Ectodermal cell (in vitro differentiated cells): Measurements from ENCODE around the gene TESMIN. TPM values are rescaled to one million over a fixed set of nuclear protein-coding genes. Genes with fewer than 3 reads are reported as not detected.
A peak's percentile ranks its signal among the peaks of the same experiment; 100 is the strongest.

ENCODE experiments used
- H3K27ac ChIP-seq: 2 replicates; pipeline ENCODE4 v1.7.0; 2013; ENCODE audit warnings: mild to moderate bottlenecking, low read depth, low read length; ENCODE audit not compliant: insufficient read depth, poor library complexity, severe bottlenecking
- H3K27me3 ChIP-seq: 2 replicates; pipeline ENCODE4 v1.7.0; 2013; ENCODE audit warnings: mild to moderate bottlenecking, low read length; ENCODE audit not compliant: insufficient read depth, control insufficient read depth, poor library complexity, severe bottlenecking
- H3K36me3 ChIP-seq: one replicate; pipeline ENCODE4 v1.7.0; 2013; ENCODE audit warnings: low read length; ENCODE audit not compliant: control insufficient read depth, insufficient read depth
- H3K4me1 ChIP-seq: one replicate; pipeline ENCODE4 v1.7.0; 2013; ENCODE audit warnings: low read length; ENCODE audit not compliant: control insufficient read depth, insufficient read depth
- H3K4me3 ChIP-seq: 2 replicates; pipeline ENCODE4 v1.7.0; 2013; ENCODE audit warnings: low read depth, low read length, control low read depth; ENCODE audit not compliant: insufficient read depth
- H3K9me3 ChIP-seq: 2 replicates; pipeline ENCODE4 v1.7.0; 2013; ENCODE audit warnings: mild to moderate bottlenecking, low read length, moderate library complexity; ENCODE audit not compliant: control insufficient read depth
- WGBS, 2 experiments: methylation state at CpG; one replicate each; pipeline ENCODE4 v1.1.7; 2013; ENCODE audit warnings: missing lambda C conversion rate in 2 of 2; 5-methylcytosine and 5-hydroxymethylcytosine counted together
- polyA plus RNA-seq, 4 experiments: library from polyadenylated mRNA; stranded (reverse); fragments of 50-300 nt; gene quantifications; one replicate each; pipeline ENCODE4 v1.2.3, GENCODE V29; 2013

Gene TESMIN, protein sequence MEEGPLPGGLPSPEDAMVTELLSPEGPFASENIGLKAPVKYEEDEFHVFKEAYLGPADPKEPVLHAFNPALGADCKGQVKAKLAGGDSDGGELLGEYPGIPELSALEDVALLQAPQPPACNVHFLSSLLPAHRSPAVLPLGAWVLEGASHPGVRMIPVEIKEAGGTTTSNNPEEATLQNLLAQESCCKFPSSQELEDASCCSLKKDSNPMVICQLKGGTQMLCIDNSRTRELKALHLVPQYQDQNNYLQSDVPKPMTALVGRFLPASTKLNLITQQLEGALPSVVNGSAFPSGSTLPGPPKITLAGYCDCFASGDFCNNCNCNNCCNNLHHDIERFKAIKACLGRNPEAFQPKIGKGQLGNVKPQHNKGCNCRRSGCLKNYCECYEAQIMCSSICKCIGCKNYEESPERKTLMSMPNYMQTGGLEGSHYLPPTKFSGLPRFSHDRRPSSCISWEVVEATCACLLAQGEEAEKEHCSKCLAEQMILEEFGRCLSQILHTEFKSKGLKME
- 6.2 TPM for polyA plus RNA-seq (2013, experiment 1 of 4)
- polyA plus RNA-seq (2013, experiment 2 of 4), result 4.8 TPM
- polyA plus RNA-seq (2013, experiment 3 of 4), result 7.0 TPM
- polyA plus RNA-seq (2013, experiment 4 of 4), result 8.0 TPM

DNA sequence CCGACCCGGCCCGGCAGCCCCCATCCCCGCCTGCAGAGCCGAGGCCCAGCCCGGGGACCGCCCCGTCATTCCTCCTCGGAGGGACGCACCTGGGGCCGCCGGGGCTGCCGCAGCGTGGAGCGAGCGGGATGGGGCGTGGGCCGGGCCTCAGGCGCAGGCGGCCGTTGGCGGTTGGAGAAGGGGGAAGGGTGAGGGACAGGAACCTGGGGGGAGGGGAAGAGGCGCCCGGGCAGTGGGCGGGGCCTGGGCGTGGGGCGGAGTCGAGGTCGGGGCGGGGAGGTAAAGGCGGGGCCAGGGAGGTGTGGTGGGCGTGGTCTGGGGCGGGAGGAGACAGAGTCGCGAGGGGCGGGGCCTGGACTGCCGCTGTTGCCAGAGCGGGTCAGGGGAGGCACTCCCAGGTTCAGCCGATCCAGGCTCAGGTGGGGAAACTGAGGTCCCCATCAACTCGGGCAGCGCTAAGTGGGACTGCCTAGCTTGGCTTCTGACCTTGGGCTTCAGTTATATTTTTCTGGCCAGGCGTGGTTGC lies at the start of gene TESMIN:
Gene TESMIN, minus strand, starts transcription at position 190 of the 526 bp plus-strand sequence. CDS start 860 bp downstream, outside the sequence.
- no peak within 1 kb of the TSS for H3K27ac ChIP-seq
- H3K4me1 ChIP-seq, result peaks cover 7% of the 10 kb centered on the region
- peaks cover 15% of the 10 kb centered on the region for H3K27me3 ChIP-seq
- H3K4me3 ChIP-seq, result peak within 1 kb of the TSS; percentile 46
- WGBS, 2 experiments, result 4% methylated on average over 42 of the region's 42 CpGs
- H3K9me3 ChIP-seq, result no peaks in the 10 kb centered on the region
- H3K36me3 ChIP-seq, result no peaks in the 10 kb centered on the region

DNA sequence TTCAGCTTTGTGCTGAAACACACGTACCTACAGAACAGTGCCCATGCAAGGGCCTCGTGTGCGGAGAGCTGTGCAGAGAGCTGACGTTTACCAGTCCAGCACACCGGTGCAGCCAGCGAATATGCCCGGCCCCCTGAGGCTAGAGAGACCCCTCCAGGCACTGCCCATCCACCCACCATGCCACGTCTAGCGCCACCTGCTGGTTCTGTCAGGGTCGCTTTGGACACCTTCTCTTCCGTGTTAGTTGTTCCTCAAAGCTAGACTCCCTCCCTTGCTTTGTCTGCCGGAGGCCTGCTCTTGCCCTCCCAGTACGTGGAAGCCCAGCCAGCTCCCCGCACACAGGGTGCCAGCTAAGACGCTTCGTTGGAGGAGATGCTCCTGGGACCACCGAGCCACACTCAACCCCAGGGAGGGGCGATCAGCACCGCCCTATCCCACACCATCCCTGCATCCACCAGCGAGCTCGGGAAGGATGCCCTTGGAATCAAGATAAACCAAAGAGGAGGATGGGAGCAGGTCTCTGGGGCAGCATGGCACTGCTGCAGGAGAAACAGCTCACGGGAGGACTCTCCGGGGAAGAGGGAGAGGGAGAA lies 47.0 kb upstream of the TESMIN start:
- Histone ChIP-seq H3K36me3 (no peaks in the 10 kb centered on the region), H3K4me1 (no peaks in the 10 kb centered on the region), H3K27me3 (no peaks in the 10 kb centered on the region), H3K4me3 (no peak overlapping the region), H3K27ac (no peak overlapping the region), H3K9me3 (no peaks in the 10 kb centered on the region)
- WGBS, 2 experiments, result 67 to 69% methylated on average over 23 of the region's 23 CpGs

DNA sequence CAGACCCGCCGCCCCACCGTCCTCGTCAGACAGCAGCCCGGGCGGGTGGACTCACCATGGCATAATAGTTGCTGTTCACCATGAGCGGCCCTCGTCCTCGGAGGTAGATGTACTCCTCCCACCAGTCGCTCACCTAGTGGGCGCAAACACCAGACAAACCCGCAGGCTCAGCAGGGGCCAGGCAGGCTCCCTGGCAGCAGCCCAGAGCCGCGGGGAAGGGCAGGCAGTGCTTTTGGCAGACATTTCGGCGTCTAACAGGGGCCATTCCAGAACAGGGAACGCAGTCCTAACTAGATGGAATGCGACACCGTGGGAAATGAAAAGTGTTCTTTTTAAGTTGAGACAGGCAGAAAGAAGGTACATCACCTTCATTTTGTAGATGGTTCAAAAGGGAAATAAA lies 45.5 kb upstream of the TESMIN start:
- H3K4me3 ChIP-seq, result no peak overlapping the region
- 91% methylated on average over 19 of the region's 19 CpGs for WGBS, 2 experiments

DNA sequence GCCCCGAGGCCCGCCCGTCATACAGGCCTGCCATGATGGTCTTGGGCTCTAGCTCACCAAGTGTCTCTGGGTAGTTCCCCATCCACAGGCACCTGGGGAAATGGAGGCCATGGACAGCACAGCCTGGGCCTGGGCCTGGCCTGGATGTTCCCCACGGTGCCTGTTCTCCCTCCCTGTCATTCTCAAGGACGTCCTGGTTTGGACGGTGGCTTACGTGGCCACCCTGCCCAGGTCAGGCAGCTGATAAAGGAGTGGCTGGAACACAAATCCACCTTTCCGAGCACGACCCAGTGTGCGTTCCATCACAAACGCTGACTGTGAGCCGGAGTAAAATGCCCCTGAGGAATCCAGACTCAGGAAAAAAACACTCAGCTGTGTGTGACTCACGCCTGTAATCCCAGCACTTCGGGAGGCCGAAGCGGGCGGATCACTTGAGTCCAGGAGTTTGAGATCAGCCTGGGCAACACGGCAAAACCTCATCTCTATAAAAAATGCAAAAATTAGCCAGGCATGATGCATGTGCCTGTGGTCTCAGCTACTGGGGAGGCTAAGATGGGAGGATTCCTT lies 41.2 kb upstream of the TESMIN start:
- no peak overlapping the region for H3K27ac ChIP-seq
- 93 to 96% methylated on average over 18 of the region's 18 CpGs for WGBS, 2 experiments
- H3K9me3 ChIP-seq, result no peaks in the 10 kb centered on the region
- H3K36me3 ChIP-seq, result no peaks in the 10 kb centered on the region
- no peaks in the 10 kb centered on the region for H3K4me1 ChIP-seq
- H3K27me3 ChIP-seq, result no peaks in the 10 kb centered on the region
- H3K4me3 ChIP-seq, result no peak overlapping the region

More for the DNA sequence above, 45.5 kb upstream of the TESMIN start:
- no peaks in the 10 kb centered on the region for H3K4me1 ChIP-seq
- no peaks in the 10 kb centered on the region for H3K27me3 ChIP-seq
- H3K36me3 ChIP-seq, result no peaks in the 10 kb centered on the region
- H3K27ac ChIP-seq, result no peak overlapping the region
- H3K9me3 ChIP-seq, result no peaks in the 10 kb centered on the region

DNA sequence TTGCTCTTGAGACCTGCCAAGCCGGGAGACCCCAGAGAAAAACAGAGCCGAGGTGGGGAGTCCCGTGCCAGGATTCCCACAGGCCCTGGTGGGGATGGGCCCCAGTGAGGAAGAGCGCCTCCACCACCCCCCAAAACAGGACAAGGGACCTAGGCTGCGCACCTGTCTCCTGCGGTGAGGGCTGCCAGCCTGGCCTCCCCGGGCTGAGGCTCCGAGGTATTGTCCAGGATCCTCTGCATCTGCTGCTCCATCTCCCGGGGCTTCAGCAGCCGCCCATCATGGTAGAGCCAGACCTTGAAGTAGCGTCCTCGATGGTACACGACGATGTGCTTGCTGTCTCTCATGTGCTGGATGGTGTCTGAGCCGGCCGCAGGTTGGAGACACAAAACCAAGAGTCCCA lies 33.3 kb upstream of the TESMIN start:
- 94 to 95% methylated on average over 16 of the region's 16 CpGs for WGBS, 2 experiments
- Histone ChIP-seq H3K27ac (no peak overlapping the region), H3K4me3 (no peak overlapping the region), H3K4me1 (no peaks in the 10 kb centered on the region), H3K27me3 (no peaks in the 10 kb centered on the region), H3K9me3 (no peaks in the 10 kb centered on the region), H3K36me3 (no peaks in the 10 kb centered on the region)

DNA sequence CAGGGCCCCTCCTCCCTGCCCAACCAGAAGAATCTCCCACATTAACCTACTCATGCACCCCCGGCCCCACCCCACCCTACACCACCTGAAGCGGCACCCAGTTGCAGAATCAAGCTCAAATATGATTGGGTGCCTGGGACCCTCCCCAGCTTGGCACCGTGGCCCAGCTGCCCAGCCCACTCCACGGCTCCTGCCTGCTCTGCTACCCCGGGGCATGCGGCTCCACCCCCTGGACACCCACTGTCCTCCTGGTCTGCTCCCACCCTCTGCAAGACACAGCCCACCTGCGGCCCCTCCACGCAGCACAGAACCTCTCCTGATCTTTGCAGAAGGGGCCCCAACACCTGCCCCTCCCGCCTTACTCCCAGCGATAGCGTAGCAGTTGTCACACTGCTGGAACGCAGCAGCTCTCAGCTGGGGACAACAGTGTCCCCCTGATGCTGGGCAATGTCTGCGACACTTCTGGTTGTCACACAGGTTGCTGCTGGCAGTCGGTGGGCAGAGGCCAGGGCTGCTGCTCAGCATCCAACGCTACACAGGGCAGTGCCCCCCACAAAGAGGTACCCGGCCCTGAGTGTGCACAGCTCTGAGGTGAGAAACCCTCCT lies 32.0 kb upstream of the TESMIN start:
- no peaks in the 10 kb centered on the region for H3K9me3 ChIP-seq
- 93% methylated on average over 16 of the region's 16 CpGs for WGBS, 2 experiments
- H3K4me3 ChIP-seq, result no peak overlapping the region
- H3K36me3 ChIP-seq, result no peaks in the 10 kb centered on the region
- no peak overlapping the region for H3K27ac ChIP-seq
- no peaks in the 10 kb centered on the region for H3K4me1 ChIP-seq
- no peaks in the 10 kb centered on the region for H3K27me3 ChIP-seq

DNA sequence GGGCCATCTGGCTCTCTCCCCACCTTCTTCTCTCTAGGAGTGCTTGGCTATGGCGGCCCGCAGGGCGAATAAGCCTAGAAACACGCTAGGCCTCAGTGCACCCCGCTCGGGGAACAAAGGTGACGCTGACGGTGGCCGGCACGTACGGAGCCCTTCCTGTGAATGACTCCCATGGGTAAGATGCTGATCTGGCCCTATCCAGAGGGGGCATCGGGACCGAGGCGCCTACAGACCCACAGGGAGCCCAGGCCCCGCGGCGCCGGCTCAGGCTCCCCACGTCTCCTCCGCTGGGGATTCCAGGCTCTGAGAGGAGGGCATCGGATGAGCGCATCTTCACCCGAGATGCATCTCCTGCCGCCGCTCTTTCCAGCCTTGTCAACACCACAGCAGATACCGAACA lies 31.4 kb upstream of the TESMIN start:
- 95% methylated on average over 26 of the region's 26 CpGs for WGBS, 2 experiments
- Histone ChIP-seq H3K9me3 (no peaks in the 10 kb centered on the region), H3K4me3 (no peak overlapping the region), H3K4me1 (no peaks in the 10 kb centered on the region), H3K27me3 (no peaks in the 10 kb centered on the region), H3K27ac (no peak overlapping the region), H3K36me3 (no peaks in the 10 kb centered on the region)

DNA sequence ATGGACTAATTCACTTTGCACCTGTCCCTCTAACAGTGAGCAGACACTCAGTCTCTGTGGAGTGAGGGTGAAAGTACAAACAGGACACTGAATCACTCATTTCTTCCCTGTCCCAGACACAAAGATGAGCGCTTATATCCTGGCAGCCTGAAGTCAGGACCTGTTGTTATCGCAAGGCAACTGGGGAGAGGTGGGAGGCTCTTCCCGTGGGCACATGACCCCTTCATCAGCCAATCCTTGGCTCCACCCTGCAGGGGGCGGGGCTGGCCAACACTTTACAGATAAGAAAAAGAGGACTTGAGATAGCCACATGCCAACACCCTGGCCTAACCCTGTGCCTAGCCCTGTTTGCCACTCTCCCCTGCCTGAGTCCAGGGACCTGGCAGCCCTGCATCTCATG lies 29.5 kb upstream of the TESMIN start:
- Histone ChIP-seq H3K36me3 (no peaks in the 10 kb centered on the region), H3K9me3 (no peaks in the 10 kb centered on the region), H3K27me3 (no peaks in the 10 kb centered on the region), H3K4me1 (no peaks in the 10 kb centered on the region), H3K27ac (no peak overlapping the region), H3K4me3 (no peak overlapping the region)
- WGBS, 2 experiments, result 68 to 78% methylated on average over 4 of the region's 4 CpGs

DNA sequence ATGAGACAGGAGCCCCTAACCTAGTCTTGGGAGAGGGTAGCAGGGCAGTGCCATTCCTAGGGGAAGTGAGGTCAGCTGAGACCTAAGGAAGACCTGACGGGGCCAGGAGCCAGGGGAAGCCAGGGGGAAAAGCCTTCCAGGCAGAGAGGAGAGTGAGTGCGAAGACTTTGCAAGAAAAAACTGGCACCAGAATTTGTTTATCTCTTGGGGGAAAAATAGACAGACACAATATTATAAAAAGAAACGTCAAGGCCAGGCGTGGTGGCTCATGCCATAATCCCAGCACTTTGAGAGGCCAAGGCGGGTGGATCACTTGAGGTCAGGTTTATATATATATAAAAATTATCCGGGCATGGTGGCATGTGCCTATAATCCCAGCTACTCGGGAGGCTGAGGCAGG lies 26.9 kb upstream of the TESMIN start:
- no peaks in the 10 kb centered on the region for H3K9me3 ChIP-seq
- H3K27me3 ChIP-seq, result no peaks in the 10 kb centered on the region
- H3K27ac ChIP-seq, result no peak overlapping the region
- H3K4me1 ChIP-seq, result no peaks in the 10 kb centered on the region
- H3K4me3 ChIP-seq, result no peak overlapping the region
- no peaks in the 10 kb centered on the region for H3K36me3 ChIP-seq
- WGBS, 2 experiments, result 91 to 96% methylated on average over 7 of the region's 7 CpGs
